Activated naive CD4-positive, alpha-beta T cell treated with anti-CD3 and anti-CD28 coated beads, Interleukin-2, amount 50 U/mL, for 72 hours (primary cell): ENCODE measurements around the gene VAV2. TPM values are rescaled to one million over a fixed set of nuclear protein-coding genes. Genes with fewer than 3 reads are reported as not detected.
"Not testable (repeated sequence)": the region's sequence is repeated elsewhere in the genome, so short reads cannot be mapped to it uniquely, and the experiment has no call there.

ENCODE experiments used
- ATAC-seq, 2 donors: fragments of 150-1000 bp; cut with Tn5 transposase; 2 replicates each; pipeline ENCODE4 v1.10.0; 2021; ENCODE audit warnings: mild to moderate bottlenecking in 2 of 2, moderate library complexity in 2 of 2
- DNase-seq, 2 donors: peaks; one replicate each; pipeline ENCODE4 v3.0.0; 2021 to 2022; ENCODE audit warnings: low spot score in 2 of 2
- H3K27ac Mint-ChIP-seq, 2 donors: one replicate each; pipeline ENCODE4 v1.8.0; 2022; ENCODE audit warnings: mild to moderate bottlenecking in 2 of 2, mixed read lengths in 2 of 2
- H3K36me3 Mint-ChIP-seq, 2 donors: one replicate each; pipeline ENCODE4 v1.8.0; 2022; ENCODE audit warnings: mixed read lengths in 2 of 2
- H3K9me3 Mint-ChIP-seq, 2 donors: one replicate each; pipeline ENCODE4 v1.8.0; 2022; ENCODE audit warnings: mixed read lengths in 2 of 2
- total RNA-seq, 2 donors: library from RNA; stranded (reverse); gene quantifications; one replicate each; pipeline ENCODE4 v1.2.3, GENCODE V29; 2022

The VAV2 gene
- total RNA-seq, 2 donors from 2014 or later = 7.5 to 9.1 TPM

DNA sequence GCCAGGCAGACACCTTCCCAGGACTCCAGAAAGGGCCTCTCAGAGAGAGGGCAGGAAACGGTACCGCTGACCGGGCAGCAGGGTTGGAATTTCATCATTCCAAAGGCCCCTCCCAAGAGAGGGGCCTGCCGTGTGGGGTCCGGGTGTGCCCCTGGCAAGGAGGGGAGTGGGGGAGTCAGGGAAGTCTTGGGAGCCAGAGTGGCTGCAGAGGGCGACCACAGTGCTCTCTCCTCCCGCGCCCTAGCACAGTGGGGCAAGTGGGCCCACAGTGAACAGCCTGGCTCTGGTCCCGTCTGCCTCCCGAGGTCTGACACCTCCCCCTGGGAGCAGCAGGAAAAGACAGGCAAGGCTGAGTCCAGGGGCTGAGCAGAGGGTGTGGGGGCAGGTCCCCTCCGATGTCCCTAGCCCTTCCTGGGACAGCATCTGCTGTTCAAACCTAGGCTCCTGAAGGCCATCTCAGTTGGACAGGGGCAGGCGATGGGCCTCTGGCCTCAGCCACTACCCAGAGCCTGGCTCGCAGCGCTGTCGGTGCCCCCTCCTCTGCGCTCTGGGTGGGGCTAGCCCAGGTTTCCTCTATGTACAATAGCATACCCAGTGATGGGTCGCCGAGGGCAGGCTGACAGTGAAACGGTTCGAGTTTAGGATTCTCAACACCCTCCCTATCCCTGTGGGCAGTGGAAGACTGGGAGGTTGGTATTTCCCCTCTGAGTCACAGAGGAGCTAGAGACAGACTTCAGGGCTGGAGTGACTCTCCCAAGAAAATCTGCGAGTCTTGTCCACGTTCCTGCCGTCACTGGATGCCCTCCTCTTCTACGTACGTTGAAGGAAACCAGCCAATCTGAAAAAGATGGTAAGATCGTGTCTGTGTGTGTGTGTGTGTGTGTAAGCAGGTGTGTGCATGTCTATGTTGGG lies 228.6 kb downstream of the VAV2 start:
- no peak for ATAC-seq
- no peak overlapping the region for H3K27ac Mint-ChIP-seq
- peak in 1 of 2 donors; percentile 28 for DNase-seq
- peaks cover 14 to 38% of the 10 kb centered on the region in 2 donors for H3K36me3 Mint-ChIP-seq
- H3K9me3 Mint-ChIP-seq = peaks cover 10 to 21% of the 10 kb centered on the region in 2 donors

GRCh38 chr9:133762488-133763271 lies 229.4 kb downstream of the VAV2 start:
- Mint-ChIP-seq H3K27ac (no peak overlapping the region), H3K9me3 (peaks cover 10 to 17% of the 10 kb centered on the region in 2 donors), H3K36me3 (peaks cover 6 to 29% of the 10 kb centered on the region in 2 donors)
- ATAC-seq = no peak
- peak in 1 of 2 donors; percentile 45 for DNase-seq

- no peak overlapping the region for H3K27ac Mint-ChIP-seq
- peaks cover 0 to 23% of the 10 kb centered on the region in 2 donors for H3K36me3 Mint-ChIP-seq
- DNase-seq = peak in 1 of 2 donors; percentile 30
- no peak for ATAC-seq
- peaks cover 4 to 10% of the 10 kb centered on the region in 2 donors for H3K9me3 Mint-ChIP-seq
These were observed 230.4 kb downstream of the VAV2 start for GRCh38 chr9:133761641-133762248.

DNA sequence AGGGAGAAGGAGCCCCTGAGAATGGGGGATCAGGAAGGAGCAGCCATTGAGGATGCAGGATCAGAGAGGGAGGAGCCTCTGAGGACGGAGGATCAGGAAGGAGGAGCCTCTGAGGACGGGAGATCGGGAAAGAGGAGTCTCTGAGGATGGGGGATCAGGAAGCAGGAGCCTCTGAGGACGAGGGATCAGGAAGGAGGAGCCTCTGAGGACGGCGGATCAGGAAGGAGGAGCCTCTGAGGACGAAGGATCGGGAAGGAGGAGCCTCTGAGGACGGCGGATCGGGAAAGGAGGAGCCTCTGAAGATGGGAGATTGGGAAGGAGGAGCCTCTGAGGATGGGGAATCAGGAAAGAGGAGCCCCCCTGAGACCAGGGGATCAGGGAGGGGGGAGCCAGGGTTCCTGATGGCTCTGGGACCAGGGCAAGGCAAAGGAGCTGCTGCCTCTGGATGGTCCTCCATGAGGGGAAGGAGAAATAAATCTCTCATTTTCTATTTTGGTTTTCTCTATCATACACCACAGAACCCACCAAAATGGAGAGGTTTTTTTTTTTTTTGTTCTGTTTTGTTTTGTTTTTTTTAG lies 231.3 kb downstream of the VAV2 start:
- Mint-ChIP-seq H3K9me3 (peaks cover 4 to 7% of the 10 kb centered on the region in 2 donors), H3K36me3 (peaks cover 0 to 19% of the 10 kb centered on the region in 2 donors), H3K27ac (peak overlapping the region in 1 of 2 donors; percentile 61)
- DNase-seq (peak in 1 of 2 donors; percentile 21), ATAC-seq (no peak)

- Mint-ChIP-seq H3K27ac (peak overlapping the region in 1 of 2 donors; percentile 61), H3K9me3 (peaks cover 4 to 5% of the 10 kb centered on the region in 2 donors), H3K36me3 (peaks cover 0 to 11% of the 10 kb centered on the region in 2 donors)
- ATAC-seq (no peak), DNase-seq (no peak)
These were observed 232.2 kb downstream of the VAV2 start for GRCh38 chr9:133759946-133760345.

- peaks cover 0 to 7% of the 10 kb centered on the region in 2 donors for H3K36me3 Mint-ChIP-seq
- H3K9me3 Mint-ChIP-seq = peaks cover 1% of the 10 kb centered on the region in 2 donors
- DNase-seq (no peak), ATAC-seq (no peak)
- H3K27ac Mint-ChIP-seq = no peak overlapping the region
These were observed 232.8 kb downstream of the VAV2 start for GRCh38 chr9:133759146-133759900.

- H3K36me3 Mint-ChIP-seq = no peaks in the 10 kb centered on the region
- H3K27ac Mint-ChIP-seq = no peak overlapping the region
- no peaks in the 10 kb centered on the region for H3K9me3 Mint-ChIP-seq
- ATAC-seq (no peak), DNase-seq (no peak)
These were observed 233.9 kb downstream of the VAV2 start for GRCh38 chr9:133758228-133758627.

GRCh38 chr9:133754688-133755227 lies 237.4 kb downstream of the VAV2 start:
- no peaks in the 10 kb centered on the region for H3K36me3 Mint-ChIP-seq
- H3K9me3 Mint-ChIP-seq = no peaks in the 10 kb centered on the region
- no peak for DNase-seq
- H3K27ac Mint-ChIP-seq = no peak overlapping the region
- no peak for ATAC-seq

- ATAC-seq = no peak
- no peak overlapping the region for H3K27ac Mint-ChIP-seq
- H3K36me3 Mint-ChIP-seq = no peaks in the 10 kb centered on the region
- no peaks in the 10 kb centered on the region for H3K9me3 Mint-ChIP-seq
- DNase-seq = no peak
These were observed 237.9 kb downstream of the VAV2 start for GRCh38 chr9:133754187-133754586.

- DNase-seq (no peak), ATAC-seq (no peak)
- H3K27ac Mint-ChIP-seq = no peak overlapping the region
- H3K36me3 Mint-ChIP-seq = no peaks in the 10 kb centered on the region
- H3K9me3 Mint-ChIP-seq = no peaks in the 10 kb centered on the region
These were observed 239.2 kb downstream of the VAV2 start for GRCh38 chr9:133752739-133753446.

- no peak for ATAC-seq
- H3K9me3 Mint-ChIP-seq = no peaks in the 10 kb centered on the region
- no peak for DNase-seq
- H3K27ac Mint-ChIP-seq = no peak overlapping the region
- no peaks in the 10 kb centered on the region for H3K36me3 Mint-ChIP-seq
These were observed 241.0 kb downstream of the VAV2 start for GRCh38 chr9:133750982-133751649.

DNA sequence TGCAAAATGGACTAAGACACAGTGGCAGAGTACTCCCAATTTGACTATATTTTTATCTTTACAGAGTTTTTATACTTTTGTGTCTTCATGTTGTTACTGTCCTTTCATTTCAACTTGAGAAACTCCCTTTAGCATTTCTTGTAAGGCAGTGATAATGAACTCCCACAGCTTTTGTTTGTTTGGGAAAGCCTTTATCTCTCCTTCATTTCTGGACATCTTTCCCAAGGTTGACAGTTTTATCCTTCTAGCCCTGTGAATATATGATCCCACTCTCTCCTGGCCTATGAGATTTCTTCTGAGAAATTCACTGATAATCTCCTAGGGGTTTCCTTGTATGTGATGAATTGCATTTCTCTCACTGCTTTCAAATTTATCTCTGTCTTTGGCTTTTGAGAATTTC lies 244.8 kb downstream of the VAV2 start:
- H3K27ac Mint-ChIP-seq = no peak overlapping the region
- DNase-seq (no peak), ATAC-seq (no peak)
- no peaks in the 10 kb centered on the region for H3K36me3 Mint-ChIP-seq
- no peaks in the 10 kb centered on the region for H3K9me3 Mint-ChIP-seq

- not testable (repeated sequence) for H3K9me3 Mint-ChIP-seq, DNase-seq, ATAC-seq, H3K27ac Mint-ChIP-seq, H3K36me3 Mint-ChIP-seq
These were observed 247.6 kb downstream of the VAV2 start for GRCh38 chr9:133744528-133744927.

- Mint-ChIP-seq H3K9me3 (no peaks in the 10 kb centered on the region), H3K36me3 (no peaks in the 10 kb centered on the region), H3K27ac (no peak overlapping the region)
- ATAC-seq (peak; percentile 80), DNase-seq (peak; percentile 74 to 86)
These were observed 249.2 kb downstream of the VAV2 start for GRCh38 chr9:133742849-133743444.
